ENCODE measurements around the gene PDE11A.
A peak's percentile ranks its signal among the peaks of the same experiment; 100 is the strongest.

Gene PDE11A

GRCh38 chr2:177984749-177985148, 87.8 kb downstream of the PDE11A start:
- Histone ChIP-seq H3K79me2 (ENCODE audit: low read length) (no peaks in the 10 kb centered on the region), H2AFZ (ENCODE audit: low read depth, low read length) (no peak overlapping the region), H3K9me3 (ENCODE audit: insufficient read depth, low read length) (no peaks in the 10 kb centered on the region), H3K4me1 (ENCODE audit: low read length) (no peaks in the 10 kb centered on the region), H3K9ac (ENCODE audit: low read length) (no peak overlapping the region), H4K20me1 (ENCODE audit: insufficient read depth, low read length) (no peaks in the 10 kb centered on the region), H3K27me3 (ENCODE audit: low read depth, low read length) (peaks cover 18% of the 10 kb centered on the region), H3K4me2 (ENCODE audit: low read length) (no peak overlapping the region), H3K27ac (ENCODE audit: low read length) (no peak overlapping the region), H3K4me3 (ENCODE audit: low read length) (no peak overlapping the region), H3K36me3 (replicated peaks; ENCODE audit: low read depth, low read length) (no peaks in the 10 kb centered on the region)
- no peak for TF ChIP-seq EZH2phosphoT487 (IDR thresholded peaks at IDR 0.05; ENCODE audit: low read depth)
- no peak for TF ChIP-seq CTCF (IDR thresholded peaks at IDR 0.05; ENCODE audit: low read depth, low read length)

GRCh38 chr2:177983183-177983788, 89.3 kb downstream of the PDE11A start:
- Histone ChIP-seq H4K20me1 (ENCODE audit: insufficient read depth, low read length) (no peaks in the 10 kb centered on the region), H3K9ac (ENCODE audit: low read length) (no peak overlapping the region), H3K36me3 (replicated peaks; ENCODE audit: low read depth, low read length) (no peaks in the 10 kb centered on the region), H3K27me3 (ENCODE audit: low read depth, low read length) (peaks cover 18% of the 10 kb centered on the region), H2AFZ (ENCODE audit: low read depth, low read length) (no peak overlapping the region), H3K79me2 (ENCODE audit: low read length) (no peaks in the 10 kb centered on the region), H3K9me3 (ENCODE audit: insufficient read depth, low read length) (no peaks in the 10 kb centered on the region), H3K27ac (ENCODE audit: low read length) (no peak overlapping the region), H3K4me1 (ENCODE audit: low read length) (no peaks in the 10 kb centered on the region), H3K4me2 (ENCODE audit: low read length) (no peak overlapping the region), H3K4me3 (ENCODE audit: low read length) (no peak overlapping the region)
- peak; percentile 86 for TF ChIP-seq CTCF (IDR thresholded peaks at IDR 0.05; ENCODE audit: low read depth, low read length)
- TF ChIP-seq EZH2phosphoT487 (IDR thresholded peaks at IDR 0.05; ENCODE audit: low read depth), result no peak

GRCh38 chr2:177972782-177973181, 99.8 kb downstream of the PDE11A start:
- Histone ChIP-seq H3K9me3 (ENCODE audit: insufficient read depth, low read length) (no peaks in the 10 kb centered on the region), H3K36me3 (replicated peaks; ENCODE audit: low read depth, low read length) (no peaks in the 10 kb centered on the region), H3K27me3 (ENCODE audit: low read depth, low read length) (no peaks in the 10 kb centered on the region), H3K4me1 (ENCODE audit: low read length) (no peaks in the 10 kb centered on the region), H4K20me1 (ENCODE audit: insufficient read depth, low read length) (no peaks in the 10 kb centered on the region), H3K4me3 (ENCODE audit: low read length) (no peak overlapping the region), H3K27ac (ENCODE audit: low read length) (no peak overlapping the region), H3K4me2 (ENCODE audit: low read length) (no peak overlapping the region), H2AFZ (ENCODE audit: low read depth, low read length) (no peak overlapping the region), H3K79me2 (ENCODE audit: low read length) (no peaks in the 10 kb centered on the region), H3K9ac (ENCODE audit: low read length) (no peak overlapping the region)
- TF ChIP-seq CTCF (IDR thresholded peaks at IDR 0.05; ENCODE audit: low read depth, low read length) (no peak), EZH2phosphoT487 (IDR thresholded peaks at IDR 0.05; ENCODE audit: low read depth) (no peak)

- Histone ChIP-seq H3K9me3 (ENCODE audit: insufficient read depth, low read length) (no peaks in the 10 kb centered on the region), H2AFZ (ENCODE audit: low read depth, low read length) (no peak overlapping the region), H3K27me3 (ENCODE audit: low read depth, low read length) (no peaks in the 10 kb centered on the region), H3K79me2 (ENCODE audit: low read length) (no peaks in the 10 kb centered on the region), H3K36me3 (replicated peaks; ENCODE audit: low read depth, low read length) (no peaks in the 10 kb centered on the region), H3K4me1 (ENCODE audit: low read length) (no peaks in the 10 kb centered on the region), H3K9ac (ENCODE audit: low read length) (no peak overlapping the region), H4K20me1 (ENCODE audit: insufficient read depth, low read length) (no peaks in the 10 kb centered on the region), H3K27ac (ENCODE audit: low read length) (no peak overlapping the region), H3K4me2 (ENCODE audit: low read length) (no peak overlapping the region), H3K4me3 (ENCODE audit: low read length) (no peak overlapping the region)
- TF ChIP-seq EZH2phosphoT487 (IDR thresholded peaks at IDR 0.05; ENCODE audit: low read depth) (no peak), CTCF (IDR thresholded peaks at IDR 0.05; ENCODE audit: low read depth, low read length) (no peak)
Measured at GRCh38 chr2:177972123-177972522, 100.5 kb downstream of the PDE11A start.
